Measurements from ENCODE around the gene ZFAND6. TPM values are rescaled to one million over a fixed set of nuclear protein-coding genes. Genes with fewer than 3 reads are reported as not detected.

ZFAND6 gene
- total RNA-seq, 2 donors from 2014 or later, result 21.8 to 39.7 TPM

- no peaks in the 10 kb centered on the region for H3K36me3 ChIP-seq (replicated peaks in 1 of 2; ENCODE audit: insufficient read depth in 1 of 2, low read depth in 2 of 2)
- WGBS, 2 donors, result 92 to 97% methylated on average over 3 of the region's 3 CpGs
- H3K9me3 ChIP-seq, result no peaks in the 10 kb centered on the region
- H3K27ac ChIP-seq, result no peak overlapping the region
- no peaks in the 10 kb centered on the region for H3K27me3 ChIP-seq
- no peaks in the 10 kb centered on the region for H3K4me1 ChIP-seq
- no peak overlapping the region for H3K4me3 ChIP-seq
- intact Hi-C loops (cut with DNase I), result no loop called here
- ATAC-seq, result no peak
- no peak for TF ChIP-seq CTCF (IDR thresholded peaks at IDR 0.05)
- TF ChIP-seq POLR2A (IDR thresholded peaks at IDR 0.05), result no peak
- DNase-seq, result no peak
These were observed 33.2 kb upstream of the ZFAND6 start for GRCh38 chr15:80026310-80026709.

DNA sequence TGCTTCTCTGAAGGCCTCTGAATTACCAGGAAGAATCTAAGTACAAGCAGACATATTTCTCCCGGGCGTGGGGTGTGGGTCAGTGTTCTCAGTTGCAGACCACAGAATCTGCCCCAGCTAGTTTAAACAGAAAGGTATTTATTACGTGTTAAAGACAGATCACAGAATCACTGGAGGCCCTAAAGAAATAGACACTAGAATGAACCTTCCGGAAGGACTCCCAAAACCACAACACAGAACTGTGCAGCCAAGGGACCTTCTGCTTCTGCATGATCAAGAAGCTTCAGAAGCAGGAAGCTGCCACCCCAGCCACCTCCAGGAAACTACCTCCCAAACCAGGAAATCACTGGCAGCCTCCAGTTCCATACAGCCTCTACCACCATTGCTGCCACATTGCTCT, 32.7 kb upstream of the ZFAND6 start:
- intact Hi-C loops (cut with DNase I), result no loop called here
- H3K27ac ChIP-seq, result no peak overlapping the region
- TF ChIP-seq CTCF (IDR thresholded peaks at IDR 0.05) (no peak), POLR2A (IDR thresholded peaks at IDR 0.05) (no peak)
- H3K9me3 ChIP-seq, result no peaks in the 10 kb centered on the region
- no peaks in the 10 kb centered on the region for H3K36me3 ChIP-seq (replicated peaks in 1 of 2; ENCODE audit: insufficient read depth in 1 of 2, low read depth in 2 of 2)
- DNase-seq (no peak), ATAC-seq (no peak)
- no peaks in the 10 kb centered on the region for H3K4me1 ChIP-seq
- no peaks in the 10 kb centered on the region for H3K27me3 ChIP-seq
- 84 to 94% methylated on average over 4 of the region's 4 CpGs for WGBS, 2 donors
- H3K4me3 ChIP-seq, result no peak overlapping the region

DNA sequence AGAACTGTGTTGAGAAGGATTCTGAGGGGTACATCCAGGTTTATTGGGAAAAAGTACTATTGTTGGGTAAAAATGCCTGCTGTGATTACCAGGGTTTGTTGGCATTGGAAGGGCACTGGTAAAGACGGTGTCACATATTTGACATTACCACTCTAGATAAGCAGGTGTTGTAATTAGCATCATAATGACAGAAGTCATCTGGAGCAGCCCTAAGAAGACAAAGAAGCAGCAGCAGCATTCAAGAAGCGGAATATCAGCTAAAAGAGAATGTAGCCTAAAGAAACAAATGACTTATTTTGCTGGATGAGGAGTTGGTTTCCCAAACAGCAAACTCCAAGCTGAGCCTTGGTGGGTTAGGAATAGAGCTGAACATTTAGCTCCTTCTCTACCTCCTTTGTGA, 30.5 kb upstream of the ZFAND6 start:
- Histone ChIP-seq H3K4me1 (peaks cover 12% of the 10 kb centered on the region), H3K27me3 (no peaks in the 10 kb centered on the region), H3K4me3 (no peak overlapping the region), H3K27ac (no peak overlapping the region), H3K9me3 (no peaks in the 10 kb centered on the region), H3K36me3 (replicated peaks in 1 of 2; ENCODE audit: insufficient read depth in 1 of 2, low read depth in 2 of 2) (no peaks in the 10 kb centered on the region)
- 63 to 80% methylated on average over 2 of the region's 2 CpGs for WGBS, 2 donors
- TF ChIP-seq CTCF (IDR thresholded peaks at IDR 0.05) (no peak), POLR2A (IDR thresholded peaks at IDR 0.05) (no peak)
- DNase-seq, result no peak
- no peak for ATAC-seq
- intact Hi-C loops (cut with DNase I), result no loop called here

DNA sequence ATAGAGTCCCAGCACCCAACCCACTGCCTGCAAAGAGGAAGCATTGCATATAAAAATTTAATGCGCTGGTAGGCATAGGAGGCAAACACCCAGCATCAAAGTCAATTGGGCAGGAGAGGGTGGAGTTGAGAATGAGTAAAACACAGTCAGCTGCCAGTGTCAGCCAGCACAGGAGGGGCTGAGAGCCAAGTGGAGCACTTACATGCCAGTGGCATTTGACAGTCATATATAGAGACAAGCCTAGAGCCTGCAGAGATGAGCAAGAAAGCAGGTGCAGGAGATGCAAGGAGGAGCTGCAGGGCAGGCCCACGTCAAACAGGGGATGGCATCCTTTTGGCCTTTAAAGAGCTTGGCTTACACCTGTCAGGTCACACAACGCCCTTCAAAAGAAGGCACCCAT, 27.6 kb upstream of the ZFAND6 start:
- peaks cover 12% of the 10 kb centered on the region for H3K4me1 ChIP-seq
- WGBS, 2 donors, result 78 to 79% methylated on average over 3 of the region's 3 CpGs
- ATAC-seq (no peak), DNase-seq (no peak)
- intact Hi-C loops (cut with DNase I), result no loop called here
- no peak overlapping the region for H3K4me3 ChIP-seq
- TF ChIP-seq POLR2A (IDR thresholded peaks at IDR 0.05), result no peak
- no peak for TF ChIP-seq CTCF (IDR thresholded peaks at IDR 0.05)
- no peak overlapping the region for H3K27ac ChIP-seq
- no peaks in the 10 kb centered on the region for H3K9me3 ChIP-seq
- H3K27me3 ChIP-seq, result no peaks in the 10 kb centered on the region
- no peaks in the 10 kb centered on the region for H3K36me3 ChIP-seq (replicated peaks in 1 of 2; ENCODE audit: insufficient read depth in 1 of 2, low read depth in 2 of 2)

- WGBS, 2 donors, result 84 to 87% methylated on average over 3 of the region's 3 CpGs
- intact Hi-C loops (cut with DNase I), result no loop called here
- ATAC-seq (no peak), DNase-seq (no peak)
- TF ChIP-seq CTCF (IDR thresholded peaks at IDR 0.05) (no peak), POLR2A (IDR thresholded peaks at IDR 0.05) (no peak)
- H3K27ac ChIP-seq, result no peak overlapping the region
- no peak overlapping the region for H3K4me3 ChIP-seq
- no peaks in the 10 kb centered on the region for H3K36me3 ChIP-seq (replicated peaks in 1 of 2; ENCODE audit: insufficient read depth in 1 of 2, low read depth in 2 of 2)
- H3K27me3 ChIP-seq, result no peaks in the 10 kb centered on the region
- peaks cover 12% of the 10 kb centered on the region for H3K4me1 ChIP-seq
- no peaks in the 10 kb centered on the region for H3K9me3 ChIP-seq
These were observed 24.8 kb upstream of the ZFAND6 start for GRCh38 chr15:80034629-80035028.
